ENCODE data around the gene TAF11L13. TPM values are rescaled to one million over a fixed set of nuclear protein-coding genes. Genes with fewer than 3 reads are reported as not detected.

TAF11L13 gene
- total RNA-seq, 1 experiment from 2014 or later, result not detected

GRCh38 chr5:17670353-17670752 lies 38.5 kb downstream of the TAF11L13 start:
- TF ChIP-seq ZNF138 (CRISPR knock-in tag; conservative IDR thresholded peaks at IDR 0.05) (no peak), ERG (CRISPR knock-in tag; IDR thresholded peaks at IDR 0.05) (no peak), STAT6 (CRISPR knock-in tag; conservative IDR thresholded peaks at IDR 0.05; ENCODE audit: low read depth) (no peak), NFATC4 (CRISPR knock-in tag; IDR thresholded peaks at IDR 0.05) (no peak), SP1 (CRISPR knock-in tag; conservative IDR thresholded peaks at IDR 0.05) (no peak)
- Mint-ChIP-seq H3K4me1 (peaks cover 10% of the 10 kb centered on the region), H3K4me3 (no peak overlapping the region), H3K27ac (no peak overlapping the region), H3K9me3 (peaks cover 13% of the 10 kb centered on the region), H3K36me3 (peaks cover 3% of the 10 kb centered on the region; the same call in 1 of the 2 replicates), H3K27me3 (ENCODE audit: low read depth) (no peaks in the 10 kb centered on the region)
- ChIA-PET POLR2A (no interaction called here), CTCF (no interaction called here)
- DNase-seq (ENCODE audit: low spot score), result no peak
- no peak for ATAC-seq

- no peak for DNase-seq (ENCODE audit: low spot score)
- no peak overlapping the region for H3K4me3 Mint-ChIP-seq
- ChIA-PET POLR2A (no interaction called here), CTCF (no interaction called here)
- no peak for ATAC-seq
- no peak overlapping the region for H3K27ac Mint-ChIP-seq
- H3K27me3 Mint-ChIP-seq (ENCODE audit: low read depth), result no peaks in the 10 kb centered on the region
- H3K9me3 Mint-ChIP-seq, result no peaks in the 10 kb centered on the region
- no peaks in the 10 kb centered on the region for H3K4me1 Mint-ChIP-seq
- no peaks in the 10 kb centered on the region for H3K36me3 Mint-ChIP-seq
- TF ChIP-seq NR2C2 (CRISPR knock-in tag; IDR thresholded peaks at IDR 0.05) (no peak), RORB (CRISPR knock-in tag; IDR thresholded peaks at IDR 0.05) (no peak), GABPB1 (CRISPR knock-in tag; IDR thresholded peaks at IDR 0.05) (no peak), ZNF416 (CRISPR knock-in tag; IDR thresholded peaks at IDR 0.05) (no peak), AR (CRISPR knock-in tag; IDR thresholded peaks at IDR 0.05) (no peak), CDX4 (CRISPR knock-in tag; IDR thresholded peaks at IDR 0.05; ENCODE audit: borderline replicate concordance) (no peak), E2F4 (CRISPR knock-in tag; IDR thresholded peaks at IDR 0.05; ENCODE audit: borderline replicate concordance, low read depth) (no peak), ZNF532 (CRISPR knock-in tag; IDR thresholded peaks at IDR 0.05; ENCODE audit: borderline replicate concordance) (no peak), ZNF281 (CRISPR knock-in tag; IDR thresholded peaks at IDR 0.05) (no peak), ZSCAN18 (CRISPR knock-in tag; IDR thresholded peaks at IDR 0.05) (no peak), ZBTB21 (CRISPR knock-in tag; IDR thresholded peaks at IDR 0.05; ENCODE audit: borderline replicate concordance) (no peak), ZNF423 (CRISPR knock-in tag; IDR thresholded peaks at IDR 0.05) (no peak)
Observed at GRCh38 chr5:17678751-17679324, 47.0 kb downstream of the TAF11L13 start.
